ENCODE results near the gene PRAC1. TPM values are rescaled to one million over a fixed set of nuclear protein-coding genes. Genes with fewer than 3 reads are reported as not detected.

The PRAC1 gene
- total RNA-seq, 1 experiment from 2014 or later: not detected

DNA sequence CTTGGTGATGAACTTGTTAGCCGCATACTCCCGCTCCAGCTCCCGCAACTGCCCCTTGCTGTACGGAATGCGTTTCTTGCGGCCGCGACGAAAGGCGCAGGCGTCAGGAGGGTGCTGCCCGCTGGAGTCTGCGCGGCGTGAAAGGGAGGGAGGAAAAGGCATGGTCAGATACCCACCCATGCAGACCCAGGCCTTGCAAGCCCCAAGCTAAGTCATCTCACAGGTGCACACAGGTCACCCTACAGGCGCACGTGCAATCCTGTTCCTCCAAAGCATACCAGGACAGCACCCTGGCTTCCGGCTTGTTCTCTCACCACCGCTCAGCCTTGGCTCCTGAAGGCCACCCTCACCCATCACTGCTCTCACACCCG, 4.6 kb upstream of the PRAC1 start:
- Histone ChIP-seq H3K79me2 (ENCODE audit: low read depth) (no peaks in the 10 kb centered on the region), H3K36me3 (ENCODE audit: low read depth) (no peaks in the 10 kb centered on the region), H3K27me3 (ENCODE audit: insufficient read depth, low read depth) (peaks cover 91% of the 10 kb centered on the region), H3K27ac (no peak overlapping the region), H4K20me1 (ENCODE audit: insufficient read depth) (no peaks in the 10 kb centered on the region), H2AFZ (no peak overlapping the region), H3F3A (ENCODE audit: insufficient read depth, low read depth) (no peaks in the 10 kb centered on the region), H3K9me2 (ENCODE audit: insufficient read depth) (no peaks in the 10 kb centered on the region), H3K9me3 (ENCODE audit: insufficient read depth, low read depth) (no peaks in the 10 kb centered on the region), H3K4me2 (no peak overlapping the region), H3K4me3 (no peak overlapping the region), H3K4me1 (replicated peaks; ENCODE audit: insufficient read depth) (no peaks in the 10 kb centered on the region)
- no peak for TF ChIP-seq EZH2 (IDR thresholded peaks at IDR 0.05; ENCODE audit: low read depth)
- TF ChIP-seq, protein P1, sequence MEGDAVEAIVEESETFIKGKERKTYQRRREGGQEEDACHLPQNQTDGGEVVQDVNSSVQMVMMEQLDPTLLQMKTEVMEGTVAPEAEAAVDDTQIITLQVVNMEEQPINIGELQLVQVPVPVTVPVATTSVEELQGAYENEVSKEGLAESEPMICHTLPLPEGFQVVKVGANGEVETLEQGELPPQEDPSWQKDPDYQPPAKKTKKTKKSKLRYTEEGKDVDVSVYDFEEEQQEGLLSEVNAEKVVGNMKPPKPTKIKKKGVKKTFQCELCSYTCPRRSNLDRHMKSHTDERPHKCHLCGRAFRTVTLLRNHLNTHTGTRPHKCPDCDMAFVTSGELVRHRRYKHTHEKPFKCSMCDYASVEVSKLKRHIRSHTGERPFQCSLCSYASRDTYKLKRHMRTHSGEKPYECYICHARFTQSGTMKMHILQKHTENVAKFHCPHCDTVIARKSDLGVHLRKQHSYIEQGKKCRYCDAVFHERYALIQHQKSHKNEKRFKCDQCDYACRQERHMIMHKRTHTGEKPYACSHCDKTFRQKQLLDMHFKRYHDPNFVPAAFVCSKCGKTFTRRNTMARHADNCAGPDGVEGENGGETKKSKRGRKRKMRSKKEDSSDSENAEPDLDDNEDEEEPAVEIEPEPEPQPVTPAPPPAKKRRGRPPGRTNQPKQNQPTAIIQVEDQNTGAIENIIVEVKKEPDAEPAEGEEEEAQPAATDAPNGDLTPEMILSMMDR (conservative IDR thresholded peaks at IDR 0.05): no peak
- DNase-seq: no peak
- intact Hi-C loops (cut with micrococcal nuclease; ENCODE audit: unreplicated experiment): no loop called here
- POLR2A ChIA-PET (ENCODE audit: unreplicated experiment): no interaction called here
- BruUV-seq (replicated peaks): no TSS peak
- CTCF ChIA-PET: no interaction called here

DNA sequence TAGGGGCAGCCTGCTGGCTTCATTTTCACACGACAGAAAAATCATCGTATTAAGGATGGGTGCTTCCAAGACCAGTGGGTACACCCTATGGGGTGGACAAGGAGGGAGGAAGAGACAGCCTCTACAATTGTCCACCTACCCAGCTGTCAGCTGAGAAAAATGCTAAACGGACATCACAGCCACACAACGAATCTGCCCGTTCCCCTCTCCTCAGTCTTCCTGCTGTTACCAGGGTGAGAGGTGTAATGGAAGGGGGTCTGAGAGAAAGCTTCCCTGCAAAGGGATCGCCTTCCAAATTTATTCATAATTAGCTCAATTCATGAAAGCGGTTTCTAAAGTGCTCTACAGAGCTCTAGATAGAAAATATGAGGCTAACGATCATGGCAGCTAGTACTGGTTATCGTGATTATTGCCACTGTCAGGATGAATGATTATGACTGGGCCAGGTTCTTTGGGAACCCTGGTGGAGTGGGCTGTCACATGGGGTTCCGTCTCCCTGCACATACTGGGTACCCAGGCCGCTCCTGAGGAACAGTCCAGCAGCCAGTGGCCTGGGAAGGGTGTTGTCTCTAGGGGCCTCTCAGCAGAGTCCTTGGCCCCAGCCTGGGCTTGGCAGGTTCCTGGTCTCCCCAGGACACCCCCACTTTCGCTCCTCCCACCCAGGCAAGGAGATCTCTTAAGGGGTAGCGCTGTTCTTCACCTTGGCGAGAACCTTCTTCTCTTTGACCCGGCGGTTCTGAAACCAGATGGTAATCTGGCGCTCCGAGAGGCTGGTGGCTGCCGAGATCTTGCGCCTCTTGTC, 4.0 kb upstream of the PRAC1 start:
- CTCF ChIA-PET: interaction anchor here (0.6 kb wide), 2 partner anchors 156 to 585 kb away, joined by 5 to 6 read pairs; no protein-coding TSS in a partner anchor
- no TSS peak for BruUV-seq (replicated peaks)

GRCh38 chr17:48725288-48726064, 3.2 kb upstream of the PRAC1 start:
- no peak for DNase-seq
- intact Hi-C loops (cut with micrococcal nuclease; ENCODE audit: unreplicated experiment): no loop called here
- ChIA-PET POLR2A (ENCODE audit: unreplicated experiment) (no interaction called here), CTCF (interaction anchor here (0.6 to 2.5 kb wide), 5 partner anchors 65 to 1385 kb away, joined by 3 to 17 read pairs (median 6); no protein-coding TSS in a partner anchor)
- no peak overlapping the region for H3K27ac ChIP-seq
- no peaks in the 10 kb centered on the region for H3K9me3 ChIP-seq (ENCODE audit: insufficient read depth, low read depth)
- no peaks in the 10 kb centered on the region for H3K9me2 ChIP-seq (ENCODE audit: insufficient read depth)
- TF ChIP-seq, protein P1 (conservative IDR thresholded peaks at IDR 0.05): no peak
- TF ChIP-seq EZH2 (IDR thresholded peaks at IDR 0.05; ENCODE audit: low read depth): no peak
- no peaks in the 10 kb centered on the region for H3K79me2 ChIP-seq (ENCODE audit: low read depth)
- H3K4me3 ChIP-seq: no peak overlapping the region
- no peaks in the 10 kb centered on the region for H3K36me3 ChIP-seq (ENCODE audit: low read depth)
- peaks cover 82% of the 10 kb centered on the region for H3K27me3 ChIP-seq (ENCODE audit: insufficient read depth, low read depth)
- no peaks in the 10 kb centered on the region for H4K20me1 ChIP-seq (ENCODE audit: insufficient read depth)
- no peak overlapping the region for H2AFZ ChIP-seq
- no TSS peak for BruUV-seq (replicated peaks)
- no peaks in the 10 kb centered on the region for H3K4me1 ChIP-seq (replicated peaks; ENCODE audit: insufficient read depth)
- no peak overlapping the region for H3K4me2 ChIP-seq
- no peaks in the 10 kb centered on the region for H3F3A ChIP-seq (ENCODE audit: insufficient read depth, low read depth)

More for the DNA sequence above, 4.0 kb upstream of the PRAC1 start:
- intact Hi-C loops (cut with micrococcal nuclease; ENCODE audit: unreplicated experiment): no loop called here
- no peak overlapping the region for H3K4me3 ChIP-seq
- H3K79me2 ChIP-seq (ENCODE audit: low read depth): no peaks in the 10 kb centered on the region
- no peak overlapping the region for H3K27ac ChIP-seq
- H3K4me2 ChIP-seq: no peak overlapping the region
- H3F3A ChIP-seq (ENCODE audit: insufficient read depth, low read depth): no peaks in the 10 kb centered on the region
- no peaks in the 10 kb centered on the region for H3K9me3 ChIP-seq (ENCODE audit: insufficient read depth, low read depth)
- H3K9me2 ChIP-seq (ENCODE audit: insufficient read depth): no peaks in the 10 kb centered on the region
- no peak overlapping the region for H2AFZ ChIP-seq
- POLR2A ChIA-PET (ENCODE audit: unreplicated experiment): no interaction called here
- no peak for DNase-seq
- no peaks in the 10 kb centered on the region for H3K36me3 ChIP-seq (ENCODE audit: low read depth)
- H4K20me1 ChIP-seq (ENCODE audit: insufficient read depth): no peaks in the 10 kb centered on the region
- no peaks in the 10 kb centered on the region for H3K4me1 ChIP-seq (replicated peaks; ENCODE audit: insufficient read depth)
- TF ChIP-seq EZH2 (IDR thresholded peaks at IDR 0.05; ENCODE audit: low read depth): no peak
- TF ChIP-seq, protein P1 (conservative IDR thresholded peaks at IDR 0.05): no peak
- H3K27me3 ChIP-seq (ENCODE audit: insufficient read depth, low read depth): peaks cover 86% of the 10 kb centered on the region
